Ramos (cell line): ENCODE results near the gene ATXN2L.

Experiments
- in situ Hi-C: fragments of 300-500 bp; cut with MboI; formaldehyde crosslinking; loops from one replicate; pipeline ENCODE4 v1.14.3; 2022; ENCODE audit warnings: low sequenced_read_pairs; ENCODE audit not compliant: unreplicated experiment

Gene ATXN2L

GRCh38 chr16:28882551-28883160, 59.9 kb downstream of the ATXN2L start:
- in situ Hi-C loops: loop anchor here (5.0 kb wide), 1 partner anchor 50 kb away; no protein-coding TSS in a partner anchor

GRCh38 chr16:28883221-28883996, 60.6 kb downstream of the ATXN2L start:
- in situ Hi-C loops: loop anchor here (5.0 kb wide), 1 partner anchor 51 kb away; no protein-coding TSS in a partner anchor

- in situ Hi-C loops: loop anchor here (5.0 kb wide), 1 partner anchor 52 kb away; no protein-coding TSS in a partner anchor
These were observed 61.2 kb downstream of the ATXN2L start for GRCh38 chr16:28884045-28884444.
